ENCODE data around the gene VANGL1.

Gene VANGL1

DNA sequence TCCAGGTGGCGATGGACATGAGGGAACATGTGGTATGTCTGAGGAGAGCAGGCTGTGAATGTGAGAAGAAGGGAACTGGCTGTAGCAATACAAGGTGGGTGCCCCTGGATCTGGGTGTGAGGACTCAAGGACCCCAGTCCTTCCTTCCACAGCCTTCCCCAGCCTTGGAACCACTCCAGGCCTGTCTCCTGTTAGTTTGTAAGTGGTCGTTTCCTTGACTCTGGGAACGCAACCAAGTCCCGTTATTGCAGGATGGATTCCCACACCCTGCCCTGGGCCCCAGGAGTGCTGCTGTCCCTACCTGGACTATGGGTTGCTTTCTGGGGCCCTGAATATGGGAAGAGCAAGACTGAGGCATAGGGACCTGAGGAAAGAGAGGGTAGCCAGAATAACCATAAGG, 47.2 kb upstream of the VANGL1 start:
- no peaks in the 10 kb centered on the region for H3K27me3 ChIP-seq (ENCODE audit: insufficient read depth, poor library complexity, severe bottlenecking)
- no peak overlapping the region for H3K27ac ChIP-seq (replicated peaks)
- no peak for TF ChIP-seq GABPA (IDR thresholded peaks at IDR 0.05; ENCODE audit: low read depth)
- TF ChIP-seq, protein P1, sequence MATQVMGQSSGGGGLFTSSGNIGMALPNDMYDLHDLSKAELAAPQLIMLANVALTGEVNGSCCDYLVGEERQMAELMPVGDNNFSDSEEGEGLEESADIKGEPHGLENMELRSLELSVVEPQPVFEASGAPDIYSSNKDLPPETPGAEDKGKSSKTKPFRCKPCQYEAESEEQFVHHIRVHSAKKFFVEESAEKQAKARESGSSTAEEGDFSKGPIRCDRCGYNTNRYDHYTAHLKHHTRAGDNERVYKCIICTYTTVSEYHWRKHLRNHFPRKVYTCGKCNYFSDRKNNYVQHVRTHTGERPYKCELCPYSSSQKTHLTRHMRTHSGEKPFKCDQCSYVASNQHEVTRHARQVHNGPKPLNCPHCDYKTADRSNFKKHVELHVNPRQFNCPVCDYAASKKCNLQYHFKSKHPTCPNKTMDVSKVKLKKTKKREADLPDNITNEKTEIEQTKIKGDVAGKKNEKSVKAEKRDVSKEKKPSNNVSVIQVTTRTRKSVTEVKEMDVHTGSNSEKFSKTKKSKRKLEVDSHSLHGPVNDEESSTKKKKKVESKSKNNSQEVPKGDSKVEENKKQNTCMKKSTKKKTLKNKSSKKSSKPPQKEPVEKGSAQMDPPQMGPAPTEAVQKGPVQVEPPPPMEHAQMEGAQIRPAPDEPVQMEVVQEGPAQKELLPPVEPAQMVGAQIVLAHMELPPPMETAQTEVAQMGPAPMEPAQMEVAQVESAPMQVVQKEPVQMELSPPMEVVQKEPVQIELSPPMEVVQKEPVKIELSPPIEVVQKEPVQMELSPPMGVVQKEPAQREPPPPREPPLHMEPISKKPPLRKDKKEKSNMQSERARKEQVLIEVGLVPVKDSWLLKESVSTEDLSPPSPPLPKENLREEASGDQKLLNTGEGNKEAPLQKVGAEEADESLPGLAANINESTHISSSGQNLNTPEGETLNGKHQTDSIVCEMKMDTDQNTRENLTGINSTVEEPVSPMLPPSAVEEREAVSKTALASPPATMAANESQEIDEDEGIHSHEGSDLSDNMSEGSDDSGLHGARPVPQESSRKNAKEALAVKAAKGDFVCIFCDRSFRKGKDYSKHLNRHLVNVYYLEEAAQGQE (IDR thresholded peaks at IDR 0.05; ENCODE audit: insufficient replicate concordance, low read depth), result no peak
- TF ChIP-seq POLR2AphosphoS5 (IDR thresholded peaks at IDR 0.05; ENCODE audit: low read depth), result no peak
- TF ChIP-seq, protein P2, sequence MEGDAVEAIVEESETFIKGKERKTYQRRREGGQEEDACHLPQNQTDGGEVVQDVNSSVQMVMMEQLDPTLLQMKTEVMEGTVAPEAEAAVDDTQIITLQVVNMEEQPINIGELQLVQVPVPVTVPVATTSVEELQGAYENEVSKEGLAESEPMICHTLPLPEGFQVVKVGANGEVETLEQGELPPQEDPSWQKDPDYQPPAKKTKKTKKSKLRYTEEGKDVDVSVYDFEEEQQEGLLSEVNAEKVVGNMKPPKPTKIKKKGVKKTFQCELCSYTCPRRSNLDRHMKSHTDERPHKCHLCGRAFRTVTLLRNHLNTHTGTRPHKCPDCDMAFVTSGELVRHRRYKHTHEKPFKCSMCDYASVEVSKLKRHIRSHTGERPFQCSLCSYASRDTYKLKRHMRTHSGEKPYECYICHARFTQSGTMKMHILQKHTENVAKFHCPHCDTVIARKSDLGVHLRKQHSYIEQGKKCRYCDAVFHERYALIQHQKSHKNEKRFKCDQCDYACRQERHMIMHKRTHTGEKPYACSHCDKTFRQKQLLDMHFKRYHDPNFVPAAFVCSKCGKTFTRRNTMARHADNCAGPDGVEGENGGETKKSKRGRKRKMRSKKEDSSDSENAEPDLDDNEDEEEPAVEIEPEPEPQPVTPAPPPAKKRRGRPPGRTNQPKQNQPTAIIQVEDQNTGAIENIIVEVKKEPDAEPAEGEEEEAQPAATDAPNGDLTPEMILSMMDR (IDR thresholded peaks at IDR 0.05; ENCODE audit: insufficient read depth, low read length), result no peak
- TF ChIP-seq SPI1 (IDR thresholded peaks at IDR 0.05; ENCODE audit: borderline replicate concordance, low read depth), result no peak
- no peak for DNase-seq (ENCODE audit: low read depth in 1 of 2, low spot score in 1 of 2)
- H3K4me3 ChIP-seq (replicated peaks; ENCODE audit: insufficient read depth, low read length), result no peak overlapping the region

DNA sequence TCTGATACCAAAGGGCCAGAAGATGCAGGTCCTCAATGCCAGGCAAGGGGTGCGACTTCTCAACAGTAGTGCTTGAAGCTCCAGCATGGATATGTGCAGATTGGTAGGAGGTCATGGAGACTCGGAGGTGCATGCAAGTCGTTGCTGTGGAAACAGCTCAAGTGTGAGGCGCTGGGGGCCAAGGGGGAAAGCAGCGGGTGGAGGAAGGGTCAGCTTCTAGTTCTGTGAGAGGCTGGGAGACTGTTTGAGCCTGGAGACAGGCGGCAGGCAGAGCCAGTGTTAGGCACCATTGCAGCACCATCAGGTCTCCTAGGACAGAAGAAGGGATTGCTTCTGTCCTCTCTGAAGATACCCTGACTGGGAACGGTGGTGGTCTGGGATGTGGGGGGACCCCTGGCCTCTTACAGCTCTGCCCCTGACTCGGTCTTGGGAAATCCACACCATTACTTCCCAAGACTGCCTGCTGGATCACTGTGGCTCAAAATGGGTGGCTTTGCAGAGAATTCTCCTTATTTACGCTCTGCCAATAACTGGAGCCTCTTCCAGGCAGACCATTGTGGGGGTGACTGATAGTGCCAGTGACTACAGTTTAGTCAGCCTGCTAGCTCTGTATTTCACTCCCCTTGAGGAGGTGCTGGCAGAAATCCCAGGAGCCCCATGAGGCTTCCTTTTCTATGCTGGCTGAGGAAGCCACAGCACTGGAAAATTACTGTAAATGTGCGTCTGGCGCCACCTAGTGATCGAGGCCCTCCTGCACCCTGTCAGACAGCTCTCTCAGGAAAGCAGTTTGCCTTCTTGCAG, 46.3 kb upstream of the VANGL1 start:
- H3K27me3 ChIP-seq (ENCODE audit: insufficient read depth, poor library complexity, severe bottlenecking), result no peaks in the 10 kb centered on the region
- no peak overlapping the region for H3K4me3 ChIP-seq (replicated peaks; ENCODE audit: insufficient read depth, low read length)
- TF ChIP-seq, protein P2 (IDR thresholded peaks at IDR 0.05; ENCODE audit: insufficient read depth, low read length), result peak; percentile 96
- TF ChIP-seq GABPA (IDR thresholded peaks at IDR 0.05; ENCODE audit: low read depth), result no peak
- peak; percentile 21; the same call in 1 of the 2 replicates for TF ChIP-seq SPI1 (IDR thresholded peaks at IDR 0.05; ENCODE audit: borderline replicate concordance, low read depth)
- TF ChIP-seq POLR2AphosphoS5 (IDR thresholded peaks at IDR 0.05; ENCODE audit: low read depth), result no peak
- TF ChIP-seq, protein P1 (IDR thresholded peaks at IDR 0.05; ENCODE audit: insufficient replicate concordance, low read depth), result no peak
- peak; percentile 60 to 67 for DNase-seq (ENCODE audit: low read depth in 1 of 2, low spot score in 1 of 2)
- no peak overlapping the region for H3K27ac ChIP-seq (replicated peaks)

DNA sequence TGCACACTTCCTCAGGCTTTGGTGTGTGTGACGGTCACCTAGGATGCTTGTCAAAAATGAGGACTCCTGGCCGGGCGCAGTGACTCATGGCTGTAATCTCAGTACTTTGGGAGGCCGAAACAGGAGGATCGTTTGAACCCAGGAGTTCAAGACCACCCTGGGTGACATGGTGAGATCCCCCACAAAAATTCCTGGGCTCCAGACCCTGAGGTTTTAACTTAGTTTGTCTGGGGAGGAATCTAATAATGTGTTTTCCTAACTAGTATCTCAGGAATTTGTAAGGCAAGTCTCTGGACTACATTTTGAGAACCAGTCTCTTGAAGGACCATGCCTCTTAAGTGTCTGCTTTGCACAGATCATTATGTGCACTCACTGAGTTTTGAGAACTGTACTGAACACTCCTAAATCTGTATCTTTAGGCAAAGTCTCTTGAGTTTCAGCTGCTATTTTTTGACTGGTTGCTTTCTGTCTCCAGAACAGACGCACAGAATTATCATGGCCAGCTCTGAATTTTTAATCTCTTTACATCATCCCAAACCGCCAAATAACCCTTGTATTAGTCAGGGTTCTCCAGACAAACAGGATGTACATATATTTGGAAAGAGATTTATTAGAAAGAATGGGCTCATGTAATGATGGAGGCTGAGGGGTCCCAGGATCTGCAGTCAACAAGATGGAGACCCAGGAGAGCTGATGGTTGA, 45.5 kb upstream of the VANGL1 start:
- DNase-seq (ENCODE audit: low read depth in 1 of 2, low spot score in 1 of 2), result no peak

More for the DNA sequence above, 45.5 kb upstream of the VANGL1 start:
- no peak overlapping the region for H3K27ac ChIP-seq (replicated peaks)
- no peak overlapping the region for H3K4me3 ChIP-seq (replicated peaks; ENCODE audit: insufficient read depth, low read length)
- TF ChIP-seq, protein P2 (IDR thresholded peaks at IDR 0.05; ENCODE audit: insufficient read depth, low read length), result no peak
- TF ChIP-seq, protein P1 (IDR thresholded peaks at IDR 0.05; ENCODE audit: insufficient replicate concordance, low read depth), result no peak
- TF ChIP-seq SPI1 (IDR thresholded peaks at IDR 0.05; ENCODE audit: borderline replicate concordance, low read depth), result no peak
- no peak for TF ChIP-seq GABPA (IDR thresholded peaks at IDR 0.05; ENCODE audit: low read depth)
- no peak for TF ChIP-seq POLR2AphosphoS5 (IDR thresholded peaks at IDR 0.05; ENCODE audit: low read depth)
- no peaks in the 10 kb centered on the region for H3K27me3 ChIP-seq (ENCODE audit: insufficient read depth, poor library complexity, severe bottlenecking)
